Measurements from ENCODE around the gene NCMAP.
"Not testable (repeated sequence)": the region's sequence is repeated elsewhere in the genome, so short reads cannot be mapped to it uniquely, and the experiment has no call there.

The NCMAP gene

GRCh38 chr1:24541711-24542346, 14.1 kb upstream of the NCMAP start:
- DNase-seq (ENCODE audit: low spot score) = no peak

GRCh38 chr1:24544239-24544638, 11.6 kb upstream of the NCMAP start:
- no peak for DNase-seq (ENCODE audit: low spot score)

- no peak for DNase-seq (ENCODE audit: low spot score)
Measured at GRCh38 chr1:24545662-24546061, 10.2 kb upstream of the NCMAP start.

GRCh38 chr1:24547195-24547594, 8.7 kb upstream of the NCMAP start:
- DNase-seq (ENCODE audit: low spot score) = no peak

- no peak for DNase-seq (ENCODE audit: low spot score)
Measured at GRCh38 chr1:24548070-24548469, 7.8 kb upstream of the NCMAP start.

- not testable (repeated sequence) for DNase-seq (ENCODE audit: low spot score)
Measured at GRCh38 chr1:24549210-24549609, 6.7 kb upstream of the NCMAP start.

GRCh38 chr1:24551290-24551959, 4.5 kb upstream of the NCMAP start:
- no peak for DNase-seq (ENCODE audit: low spot score)

- DNase-seq (ENCODE audit: low spot score) = no peak
Measured at GRCh38 chr1:24551960-24552571, 3.8 kb upstream of the NCMAP start.

- no peak for DNase-seq (ENCODE audit: low spot score)
Measured at GRCh38 chr1:24553931-24554330, 2.0 kb upstream of the NCMAP start.

GRCh38 chr1:24554714-24555113, 1.2 kb upstream of the NCMAP start:
- DNase-seq (ENCODE audit: low spot score) = no peak

- no peak for DNase-seq (ENCODE audit: low spot score)
Measured at GRCh38 chr1:24556414-24556795, 518 bp downstream of the NCMAP start.

GRCh38 chr1:24557220-24557619, 1.3 kb downstream of the NCMAP start:
- no peak for DNase-seq (ENCODE audit: low spot score)

GRCh38 chr1:24557711-24558131, 1.8 kb downstream of the NCMAP start:
- no peak for DNase-seq (ENCODE audit: low spot score)

- DNase-seq (ENCODE audit: low spot score) = no peak
Measured at GRCh38 chr1:24558455-24558854, 2.6 kb downstream of the NCMAP start.

GRCh38 chr1:24558902-24559791, 3.3 kb downstream of the NCMAP start:
- DNase-seq (ENCODE audit: low spot score) = no peak

- no peak for DNase-seq (ENCODE audit: low spot score)
Measured at GRCh38 chr1:24560361-24560760, 4.5 kb downstream of the NCMAP start.

GRCh38 chr1:24562625-24563024, 6.7 kb downstream of the NCMAP start:
- no peak for DNase-seq (ENCODE audit: low spot score)

GRCh38 chr1:24564695-24565094, 8.8 kb downstream of the NCMAP start:
- no peak for DNase-seq (ENCODE audit: low spot score)

- DNase-seq (ENCODE audit: low spot score) = no peak
Measured at GRCh38 chr1:24566236-24566867, 10.5 kb downstream of the NCMAP start.

- DNase-seq (ENCODE audit: low spot score) = no peak
Measured at GRCh38 chr1:24567792-24568388, 12.0 kb downstream of the NCMAP start.

GRCh38 chr1:24568475-24568874, 12.6 kb downstream of the NCMAP start:
- no peak for DNase-seq (ENCODE audit: low spot score)
